ENCODE measurements around the gene FLT1.

FLT1 gene

GRCh38 chr13:28379371-28380083 is 115.4 kb downstream of the FLT1 start:
- no peak for DNase-seq

DNA sequence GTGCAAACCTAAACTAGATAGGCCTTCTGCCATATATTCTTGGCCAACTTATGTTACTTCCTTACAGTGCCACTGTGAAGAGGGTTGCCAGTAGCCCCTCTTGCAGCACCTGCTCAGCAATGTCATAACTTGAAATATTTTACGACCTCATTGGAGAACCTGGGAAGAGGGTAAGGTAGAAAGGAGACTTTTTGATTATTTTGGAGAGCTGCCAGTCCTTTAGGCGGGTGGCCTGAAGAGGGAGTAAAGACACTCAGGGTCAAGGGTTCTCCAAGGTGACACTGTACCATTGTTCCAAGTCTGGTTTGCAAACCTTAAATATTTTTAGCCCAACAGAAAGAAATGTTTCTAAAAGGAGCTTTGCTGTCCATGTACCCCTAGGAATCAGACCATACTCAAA is 118.3 kb downstream of the FLT1 start:
- no peak for DNase-seq

DNA sequence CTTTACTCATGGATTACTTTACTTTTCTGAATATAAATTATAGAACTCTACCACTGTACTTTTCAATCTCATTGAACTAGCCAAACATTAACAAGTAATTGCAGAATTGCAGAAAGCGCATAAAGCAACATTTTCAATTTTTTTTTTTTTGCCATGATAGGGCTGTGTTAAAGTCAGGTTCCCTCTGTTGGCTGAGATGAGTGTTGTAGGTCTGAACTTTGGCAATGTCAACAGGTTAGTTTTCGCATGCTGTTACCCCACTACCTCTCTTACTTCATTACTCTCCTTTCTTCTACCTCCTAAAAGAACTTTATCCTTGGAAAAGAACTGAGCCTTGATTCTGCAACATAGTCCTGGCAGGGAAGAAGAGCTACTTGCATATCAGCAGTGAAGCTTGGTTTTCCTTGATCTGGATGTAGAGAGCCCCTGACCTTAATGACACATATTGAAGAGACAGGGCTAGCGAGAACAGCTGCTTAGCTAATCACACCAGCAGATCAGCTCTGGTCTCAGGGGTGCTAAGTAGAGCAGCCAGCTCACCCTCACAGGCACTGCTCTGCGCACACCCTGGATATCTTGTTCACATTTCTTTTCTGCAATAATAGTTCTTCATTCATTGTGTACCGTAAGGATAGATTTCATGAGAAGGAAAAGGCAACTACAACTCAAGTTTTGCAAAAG is 119.5 kb downstream of the FLT1 start:
- DNase-seq = no peak

- DNase-seq = no peak
Observed at GRCh38 chr13:28373810-28374209, 121.1 kb downstream of the FLT1 start.

- DNase-seq = no peak
Observed at GRCh38 chr13:28370448-28370847, 124.5 kb downstream of the FLT1 start.

- DNase-seq = no peak
Observed at GRCh38 chr13:28358708-28359107, 136.2 kb downstream of the FLT1 start.

GRCh38 chr13:28357911-28358433 is 137.0 kb downstream of the FLT1 start:
- no peak for DNase-seq

GRCh38 chr13:28357247-28357825 is 137.6 kb downstream of the FLT1 start:
- DNase-seq = no peak

- no peak for DNase-seq
Observed at GRCh38 chr13:28356561-28357021, 138.3 kb downstream of the FLT1 start.

DNA sequence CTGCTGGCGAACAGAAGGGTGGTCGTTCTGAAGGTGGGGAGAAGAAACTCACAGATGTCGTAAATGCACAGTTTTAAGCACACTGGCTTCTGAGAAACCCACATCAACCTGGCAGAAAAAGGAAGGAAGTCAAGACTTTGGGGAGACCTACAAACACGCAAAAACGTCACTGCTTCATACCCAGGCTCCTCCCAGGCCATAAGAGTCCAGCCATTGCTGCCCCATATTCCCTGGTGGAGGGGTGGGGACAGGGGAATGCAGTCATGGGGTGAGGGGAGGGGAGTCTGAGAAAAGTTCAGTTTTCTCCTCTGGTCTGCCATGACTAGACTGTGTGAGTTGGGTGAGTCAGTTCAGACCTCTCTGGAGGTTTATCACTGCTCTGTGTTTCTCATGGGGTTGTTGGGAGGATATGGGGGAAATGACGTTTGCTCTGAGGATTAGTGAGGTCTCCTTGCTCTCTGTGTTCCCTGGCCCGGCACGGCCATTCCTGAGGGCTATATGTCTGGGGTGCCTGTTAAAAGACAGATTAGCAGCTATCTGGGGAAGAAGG is 139.0 kb downstream of the FLT1 start:
- DNase-seq = no peak

GRCh38 chr13:28355046-28355821 is 139.7 kb downstream of the FLT1 start:
- DNase-seq = no peak

- no peak for DNase-seq
Observed at GRCh38 chr13:28353679-28354078, 141.2 kb downstream of the FLT1 start.

DNA sequence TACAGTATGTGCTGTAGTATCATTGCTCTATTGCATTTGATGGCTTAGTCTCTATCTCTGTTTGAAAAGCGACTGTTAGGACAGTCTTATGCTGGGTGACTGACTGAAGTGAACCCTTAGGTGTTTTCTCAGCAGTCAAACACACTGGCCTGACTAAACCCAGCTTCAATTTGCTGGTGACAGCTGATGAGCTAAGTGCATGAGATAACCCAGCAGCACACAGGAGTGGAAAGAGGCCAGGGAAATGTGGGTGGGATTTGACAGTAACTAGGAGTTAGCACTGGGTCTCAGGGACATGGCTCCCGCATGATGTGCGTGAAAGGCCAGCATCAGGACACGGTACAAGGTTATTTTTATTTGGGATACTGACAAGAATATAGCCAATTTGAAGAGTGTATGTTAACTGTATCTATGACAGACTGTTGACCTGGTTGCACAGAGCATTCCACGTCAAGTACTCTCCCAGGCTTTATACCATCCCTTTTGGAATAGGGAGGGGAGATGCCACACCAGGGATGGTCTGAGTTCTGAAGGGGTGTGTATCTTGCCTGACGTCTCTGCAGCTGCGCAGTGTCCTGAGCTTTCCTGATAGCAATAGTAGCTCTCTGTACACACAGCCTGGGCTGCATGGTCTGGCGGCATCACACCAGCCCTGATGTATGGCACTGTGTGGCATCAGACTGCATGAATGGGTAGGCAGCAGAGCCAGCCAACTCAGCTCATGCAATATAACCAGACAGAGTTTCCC is 144.8 kb downstream of the FLT1 start:
- no peak for DNase-seq

- DNase-seq = no peak
Observed at GRCh38 chr13:28349371-28349770, 145.6 kb downstream of the FLT1 start.

GRCh38 chr13:28347456-28348371 is 147.2 kb downstream of the FLT1 start:
- no peak for DNase-seq

DNA sequence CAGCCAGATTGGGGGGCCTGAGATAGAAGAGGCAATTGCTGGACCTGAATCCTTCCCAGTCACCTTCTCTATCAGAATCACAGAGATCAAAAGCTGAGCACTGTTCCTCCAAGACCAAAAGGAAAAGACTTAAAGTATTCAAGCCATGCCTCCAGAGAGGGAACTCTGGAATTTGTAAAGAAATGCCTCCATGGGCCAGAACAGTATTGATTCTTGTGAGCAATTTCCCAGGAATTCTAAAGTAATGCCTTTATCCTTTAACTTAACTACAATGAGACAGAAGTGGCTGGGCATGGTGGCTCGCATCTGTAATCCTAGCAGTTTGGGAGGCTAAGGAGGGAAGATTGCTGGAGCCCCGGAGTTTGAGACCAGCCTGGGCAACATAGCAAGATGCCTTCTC is 148.8 kb downstream of the FLT1 start:
- no peak for DNase-seq

DNA sequence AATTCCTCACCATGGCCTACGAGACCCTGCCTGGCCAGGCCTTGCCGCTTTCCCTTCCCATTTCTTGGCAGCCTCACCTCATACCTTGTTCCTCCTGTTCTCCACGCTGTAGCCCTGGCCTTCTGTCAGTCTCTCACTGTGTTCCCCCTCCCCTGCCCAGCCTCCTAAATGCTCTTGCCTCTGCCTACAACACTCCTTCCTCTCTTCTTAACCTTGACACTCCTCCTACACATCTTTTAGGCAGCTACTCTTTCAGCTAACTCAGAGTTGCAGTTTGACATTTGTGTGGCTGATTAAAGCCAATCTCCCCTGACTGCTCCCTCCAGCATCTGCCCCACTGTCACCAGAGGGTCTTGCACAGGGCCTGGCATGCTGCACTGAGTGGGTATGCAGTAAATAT is 150.8 kb downstream of the FLT1 start:
- DNase-seq = no peak

DNA sequence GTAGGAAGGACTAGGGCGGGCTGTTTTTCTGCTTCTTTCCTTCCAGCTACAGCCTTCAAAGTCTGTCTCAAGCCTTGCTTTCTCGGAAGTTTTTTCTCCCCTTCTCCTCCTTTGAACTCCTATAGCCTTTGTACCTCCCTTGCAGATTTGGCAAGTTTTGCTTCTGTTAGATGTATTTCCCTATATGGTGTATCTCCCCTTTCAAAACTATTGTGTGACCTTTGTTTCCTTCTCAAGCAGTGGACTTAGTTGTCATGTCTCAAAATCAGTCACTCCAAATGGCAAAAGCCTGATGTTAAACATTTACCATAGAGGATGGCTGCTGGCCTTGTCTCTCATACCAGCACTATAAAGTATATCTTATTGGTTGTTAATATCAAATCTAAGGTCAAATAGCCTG is 152.7 kb downstream of the FLT1 start:
- no peak for DNase-seq

- no peak for DNase-seq
Observed at GRCh38 chr13:28340272-28340793, 154.6 kb downstream of the FLT1 start.

- DNase-seq = no peak
Observed at GRCh38 chr13:28339419-28339818, 155.5 kb downstream of the FLT1 start.

DNA sequence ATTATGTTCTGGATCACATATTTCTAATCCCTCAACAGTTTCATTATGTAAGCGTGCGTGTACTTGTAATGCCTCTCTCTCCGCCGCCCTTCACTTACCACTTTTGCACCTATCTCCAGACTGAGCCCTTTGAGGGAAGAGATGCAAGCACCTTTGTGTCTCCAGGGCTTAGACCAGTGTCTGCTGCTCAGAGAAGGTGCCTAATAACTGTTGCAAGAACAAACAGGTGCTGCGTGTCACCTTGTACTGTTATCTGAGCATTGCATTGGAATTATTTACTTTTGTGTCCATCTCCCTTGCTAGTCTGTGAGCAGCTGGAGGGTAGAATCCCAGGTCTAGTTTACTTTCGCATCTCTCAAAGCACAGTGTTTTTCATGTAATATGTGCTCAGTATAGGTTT is 156.2 kb downstream of the FLT1 start:
- DNase-seq = no peak
